Stimulated activated CD4-positive, alpha-beta T cell treated with anti-CD3 and anti-CD28 coated beads, Interleukin-12 subunit alpha, Interleukin-12 subunit beta, amount 100 ng/mL, for 4 hours (primary cell): ENCODE results near the gene AUTS2.
A peak's percentile ranks its signal among the peaks of the same experiment; 100 is the strongest.
"Not testable (repeated sequence)": the region's sequence is repeated elsewhere in the genome, so short reads cannot be mapped to it uniquely, and the experiment has no call there.

Source experiments
- DNase-seq: peaks from one replicate; pipeline ENCODE4 v3.0.0-alpha.2; 2020

AUTS2 gene

GRCh38 chr7:70788276-70788675, 1190.0 kb downstream of the AUTS2 start:
- no peak for DNase-seq

- no peak for DNase-seq
Measured at GRCh38 chr7:70789481-70790214, 1191.4 kb downstream of the AUTS2 start.

- DNase-seq, result no peak
Measured at GRCh38 chr7:70790215-70791073, 1192.2 kb downstream of the AUTS2 start.

GRCh38 chr7:70791341-70791740, 1193.1 kb downstream of the AUTS2 start:
- no peak for DNase-seq

GRCh38 chr7:70793060-70793459, 1194.8 kb downstream of the AUTS2 start:
- no peak for DNase-seq

- DNase-seq, result no peak
Measured at GRCh38 chr7:70793821-70794220, 1195.5 kb downstream of the AUTS2 start.

- no peak for DNase-seq
Measured at GRCh38 chr7:70794962-70795361, 1196.7 kb downstream of the AUTS2 start.

GRCh38 chr7:70795948-70796347, 1197.7 kb downstream of the AUTS2 start:
- no peak for DNase-seq

GRCh38 chr7:70797109-70797514, 1198.8 kb downstream of the AUTS2 start:
- no peak for DNase-seq

GRCh38 chr7:70799841-70800405, 1201.6 kb downstream of the AUTS2 start:
- no peak for DNase-seq

- no peak for DNase-seq
Measured at GRCh38 chr7:70805360-70805759, 1207.1 kb downstream of the AUTS2 start.

GRCh38 chr7:70807650-70808049, 1209.4 kb downstream of the AUTS2 start:
- DNase-seq, result no peak

- no peak for DNase-seq
Measured at GRCh38 chr7:70808876-70809275, 1210.6 kb downstream of the AUTS2 start.

GRCh38 chr7:70810558-70811139, 1212.4 kb downstream of the AUTS2 start:
- no peak for DNase-seq

- DNase-seq, result no peak
Measured at GRCh38 chr7:70812511-70812910, 1214.2 kb downstream of the AUTS2 start.

GRCh38 chr7:70822490-70822889, 1224.2 kb downstream of the AUTS2 start:
- not testable (repeated sequence) for DNase-seq

GRCh38 chr7:70829221-70830059, 1231.2 kb downstream of the AUTS2 start:
- peak; percentile 40 for DNase-seq

GRCh38 chr7:70830060-70830395, 1231.8 kb downstream of the AUTS2 start:
- no peak for DNase-seq

GRCh38 chr7:70830426-70830825, 1232.2 kb downstream of the AUTS2 start:
- DNase-seq, result no peak

GRCh38 chr7:70833726-70834125, 1235.5 kb downstream of the AUTS2 start:
- no peak for DNase-seq

GRCh38 chr7:70834424-70834823, 1236.1 kb downstream of the AUTS2 start:
- no peak for DNase-seq

- no peak for DNase-seq
Measured at GRCh38 chr7:70835658-70836057, 1237.4 kb downstream of the AUTS2 start.

- no peak for DNase-seq
Measured at GRCh38 chr7:70836279-70836678, 1238.0 kb downstream of the AUTS2 start.
